ENCODE data around the gene RRP7A. TPM values are rescaled to one million over a fixed set of nuclear protein-coding genes. Genes with fewer than 3 reads are reported as not detected.

The RRP7A gene
- total RNA-seq, 4 donors from 2014 or later: 14.4 to 35.2 (median 27.1) TPM

GRCh38 chr22:42468841-42469240, 50.8 kb downstream of the RRP7A start:
- no peak overlapping the region for H3K4me3 ChIP-seq (ENCODE audit: low read depth, poor library complexity, severe bottlenecking)
- no peak for DNase-seq (ENCODE audit: low spot score in 2 of 2)
- 78 to 81% methylated on average over 2 of the region's 2 CpGs for WGBS, 2 donors
- intact Hi-C loops (cut with DNase I; ENCODE audit: low total_unique reads): no loop called here
- TF ChIP-seq POLR2A (IDR thresholded peaks at IDR 0.05) (no peak), CTCF (IDR thresholded peaks at IDR 0.05) (no peak)

- DNase-seq (ENCODE audit: low spot score in 2 of 2): no peak
- TF ChIP-seq CTCF (IDR thresholded peaks at IDR 0.05): no peak
- TF ChIP-seq POLR2A (IDR thresholded peaks at IDR 0.05): no peak
- no peak overlapping the region for H3K4me3 ChIP-seq (ENCODE audit: low read depth, poor library complexity, severe bottlenecking)
- intact Hi-C loops (cut with DNase I; ENCODE audit: low total_unique reads): no loop called here
- WGBS, 2 donors: 44 to 48% methylated on average over 1 of the region's 1 CpG
Measured at GRCh38 chr22:42462016-42462415, 57.6 kb downstream of the RRP7A start.

GRCh38 chr22:42461511-42461910, 58.1 kb downstream of the RRP7A start:
- H3K4me3 ChIP-seq (ENCODE audit: low read depth, poor library complexity, severe bottlenecking): no peak overlapping the region
- no peak for TF ChIP-seq POLR2A (IDR thresholded peaks at IDR 0.05)
- no peak for TF ChIP-seq CTCF (IDR thresholded peaks at IDR 0.05)
- DNase-seq (ENCODE audit: low spot score in 2 of 2): no peak
- intact Hi-C loops (cut with DNase I; ENCODE audit: low total_unique reads): no loop called here
- WGBS, 2 donors: 63 to 77% methylated on average over 3 of the region's 3 CpGs

Other genes with a start within 250 kb of the RRP7A start
- 10 to 100 TPM; 51.1 to 62.3 (median 58.4) TPM for gene TCF20, start 249.1 kb downstream of the RRP7A start, total RNA-seq
- gene NFAM1, start 87.4 kb downstream of the RRP7A start, total RNA-seq: 1 to 10 TPM; 1.2 to 2.5 (median 1.3) TPM
- gene SERHL2, start 34.2 kb upstream of the RRP7A start, total RNA-seq: 10 to 100 TPM; 13.1 to 39.5 (median 18.2) TPM
- 10 to 100 TPM; 29.6 to 41.8 (median 40.8) TPM for gene POLDIP3, start 95.1 kb upstream of the RRP7A start, total RNA-seq
- gene ATP5MGL, start 120.8 kb upstream of the RRP7A start, total RNA-seq: under 1 TPM in 1 of 4 donors, not detected in 3; 0.94 TPM
- gene CYB5R3, start 129.6 kb upstream of the RRP7A start, total RNA-seq: 100 to 1,000 TPM; 122 to 182 (median 152) TPM
- gene A4GALT, start 201.1 kb upstream of the RRP7A start, total RNA-seq: 10 to 100 TPM in 2 of 4 donors, 1 to 10 TPM in 2; 4.5 to 20.1 (median 10.9) TPM